ENCODE results near the gene ALDH8A1. TPM values are rescaled to one million over a fixed set of nuclear protein-coding genes. Genes with fewer than 3 reads are reported as not detected.

The ALDH8A1 gene
- total RNA-seq, 1 experiment from 2014 or later = 0.83 TPM

- no peak for TF ChIP-seq CTCF (conservative IDR thresholded peaks at IDR 0.05)
- TF ChIP-seq EZH2 (IDR thresholded peaks at IDR 0.05; ENCODE audit: low read depth) = no peak
- ChIA-PET POLR2A (ENCODE audit: unreplicated experiment) (no interaction called here), CTCF (no interaction called here)
- Histone ChIP-seq H3K27ac (no peak overlapping the region), H3F3A (ENCODE audit: insufficient read depth, low read depth) (no peaks in the 10 kb centered on the region), H3K79me2 (ENCODE audit: low read depth) (no peaks in the 10 kb centered on the region), H4K20me1 (ENCODE audit: insufficient read depth) (peaks cover 4% of the 10 kb centered on the region; the same call in 1 of the 2 replicates), H3K4me2 (no peak overlapping the region), H3K27me3 (ENCODE audit: insufficient read depth, low read depth) (no peaks in the 10 kb centered on the region), H3K36me3 (ENCODE audit: low read depth) (peaks cover 27% of the 10 kb centered on the region), H2AFZ (no peak overlapping the region), H3K4me1 (replicated peaks; ENCODE audit: insufficient read depth) (no peaks in the 10 kb centered on the region), H3K9me2 (ENCODE audit: insufficient read depth) (no peaks in the 10 kb centered on the region), H3K9me3 (ENCODE audit: insufficient read depth, low read depth) (no peaks in the 10 kb centered on the region), H3K4me3 (no peak overlapping the region)
- no peak for DNase-seq
- BruUV-seq (replicated peaks) = no TSS peak
- intact Hi-C loops (cut with micrococcal nuclease; ENCODE audit: unreplicated experiment) = no loop called here
Measured at GRCh38 chr6:134995536-134995935, 45.6 kb upstream of the ALDH8A1 start.

- H3F3A ChIP-seq (ENCODE audit: insufficient read depth, low read depth) = no peaks in the 10 kb centered on the region
- peaks cover 4% of the 10 kb centered on the region; the same call in 1 of the 2 replicates for H4K20me1 ChIP-seq (ENCODE audit: insufficient read depth)
- H3K27ac ChIP-seq = no peak overlapping the region
- no peaks in the 10 kb centered on the region for H3K4me1 ChIP-seq (replicated peaks; ENCODE audit: insufficient read depth)
- BruUV-seq (replicated peaks) = no TSS peak
- H3K79me2 ChIP-seq (ENCODE audit: low read depth) = no peaks in the 10 kb centered on the region
- no peaks in the 10 kb centered on the region for H3K9me3 ChIP-seq (ENCODE audit: insufficient read depth, low read depth)
- ChIA-PET POLR2A (ENCODE audit: unreplicated experiment) (interaction anchor here (0.5 kb wide), 1 partner anchor 188 kb away, joined by 11 read pairs; no protein-coding TSS in a partner anchor), CTCF (no interaction called here)
- H3K9me2 ChIP-seq (ENCODE audit: insufficient read depth) = no peaks in the 10 kb centered on the region
- TF ChIP-seq CTCF (conservative IDR thresholded peaks at IDR 0.05) = no peak
- TF ChIP-seq EZH2 (IDR thresholded peaks at IDR 0.05; ENCODE audit: low read depth) = no peak
- peaks cover 30% of the 10 kb centered on the region for H3K36me3 ChIP-seq (ENCODE audit: low read depth)
- intact Hi-C loops (cut with micrococcal nuclease; ENCODE audit: unreplicated experiment) = no loop called here
- no peak for DNase-seq
- H3K4me3 ChIP-seq = no peak overlapping the region
- H3K4me2 ChIP-seq = no peak overlapping the region
- H2AFZ ChIP-seq = no peak overlapping the region
- H3K27me3 ChIP-seq (ENCODE audit: insufficient read depth, low read depth) = no peaks in the 10 kb centered on the region
Measured at GRCh38 chr6:134994431-134994830, 44.5 kb upstream of the ALDH8A1 start.

- no peaks in the 10 kb centered on the region for H3F3A ChIP-seq (ENCODE audit: insufficient read depth, low read depth)
- no peak for DNase-seq
- TF ChIP-seq CTCF (conservative IDR thresholded peaks at IDR 0.05) (no peak), EZH2 (IDR thresholded peaks at IDR 0.05; ENCODE audit: low read depth) (no peak)
- H3K4me1 ChIP-seq (replicated peaks; ENCODE audit: insufficient read depth) = no peaks in the 10 kb centered on the region
- H2AFZ ChIP-seq = no peak overlapping the region
- no peaks in the 10 kb centered on the region; the same call in 1 of the 2 replicates for H3K79me2 ChIP-seq (ENCODE audit: low read depth)
- H3K27me3 ChIP-seq (ENCODE audit: insufficient read depth, low read depth) = no peaks in the 10 kb centered on the region
- no peak overlapping the region for H3K27ac ChIP-seq
- intact Hi-C loops (cut with micrococcal nuclease; ENCODE audit: unreplicated experiment) = no loop called here
- no TSS peak for BruUV-seq (replicated peaks)
- no peaks in the 10 kb centered on the region for H3K9me2 ChIP-seq (ENCODE audit: insufficient read depth)
- POLR2A ChIA-PET (ENCODE audit: unreplicated experiment) = interaction anchor here (0.7 kb wide), 1 partner anchor 1154 kb away, joined by 4 read pairs; no protein-coding TSS in a partner anchor
- H3K4me3 ChIP-seq = no peak overlapping the region
- CTCF ChIA-PET = no interaction called here
- H3K9me3 ChIP-seq (ENCODE audit: insufficient read depth, low read depth) = no peaks in the 10 kb centered on the region
- H3K36me3 ChIP-seq (ENCODE audit: low read depth) = peaks cover 29% of the 10 kb centered on the region
- peaks cover 9% of the 10 kb centered on the region; the same call in 1 of the 2 replicates for H4K20me1 ChIP-seq (ENCODE audit: insufficient read depth)
- H3K4me2 ChIP-seq = no peak overlapping the region
Measured at GRCh38 chr6:134992155-134992554, 42.3 kb upstream of the ALDH8A1 start.
